Measurements from ENCODE around the gene RACGAP1.

DNA sequence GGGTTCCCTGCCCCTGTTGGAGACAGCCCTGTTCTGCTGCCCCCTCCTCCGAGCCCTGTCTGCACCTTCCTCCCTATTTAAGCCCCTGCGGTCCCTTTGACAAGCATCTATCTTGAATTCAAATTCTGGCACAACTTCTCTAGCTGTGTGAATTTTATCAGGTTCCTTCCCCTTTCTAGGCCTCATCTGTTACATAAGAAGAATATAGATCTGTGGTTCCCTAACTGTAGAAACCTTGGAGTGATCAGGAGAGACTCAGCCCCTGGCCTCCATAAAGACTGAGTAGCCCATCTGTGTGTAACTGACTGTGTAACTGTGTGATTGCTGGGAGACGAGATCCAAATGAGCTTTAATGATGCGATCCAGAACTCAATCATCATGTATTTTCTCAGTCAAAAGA, 13.0 kb upstream of the RACGAP1 start:
- TF ChIP-seq EP300 (IDR thresholded peaks at IDR 0.05) (no peak), CTCF (IDR thresholded peaks at IDR 0.05) (no peak), POLR2A (IDR thresholded peaks at IDR 0.05) (no peak), POLR2AphosphoS5 (IDR thresholded peaks at IDR 0.05) (no peak)

All from gastroesophageal sphincter (tissue), 3 donors.